Measurements from ENCODE around the gene TMEM109.

TMEM109 gene

DNA sequence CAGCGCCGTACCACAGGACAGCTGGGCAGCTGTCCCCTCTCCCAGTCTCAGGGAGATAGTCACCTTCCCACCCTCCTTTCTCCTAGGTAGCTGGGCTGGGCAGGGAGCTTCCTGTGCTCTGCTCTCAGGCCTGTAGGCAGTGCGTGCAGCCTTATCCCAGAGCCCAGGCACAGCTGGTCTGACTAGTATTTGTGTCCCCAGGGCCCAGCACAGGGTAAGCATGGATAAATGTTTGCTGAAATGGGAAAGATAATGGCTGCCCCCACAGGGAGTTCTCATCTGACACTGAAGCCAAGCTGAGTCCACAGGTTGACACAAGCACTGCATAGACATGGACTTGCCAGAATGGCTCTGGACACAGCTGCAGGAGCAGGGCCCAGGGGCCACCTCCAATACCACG lies 28.3 kb downstream of the TMEM109 start:
- no peak for DNase-seq (ENCODE audit: low spot score)

DNA sequence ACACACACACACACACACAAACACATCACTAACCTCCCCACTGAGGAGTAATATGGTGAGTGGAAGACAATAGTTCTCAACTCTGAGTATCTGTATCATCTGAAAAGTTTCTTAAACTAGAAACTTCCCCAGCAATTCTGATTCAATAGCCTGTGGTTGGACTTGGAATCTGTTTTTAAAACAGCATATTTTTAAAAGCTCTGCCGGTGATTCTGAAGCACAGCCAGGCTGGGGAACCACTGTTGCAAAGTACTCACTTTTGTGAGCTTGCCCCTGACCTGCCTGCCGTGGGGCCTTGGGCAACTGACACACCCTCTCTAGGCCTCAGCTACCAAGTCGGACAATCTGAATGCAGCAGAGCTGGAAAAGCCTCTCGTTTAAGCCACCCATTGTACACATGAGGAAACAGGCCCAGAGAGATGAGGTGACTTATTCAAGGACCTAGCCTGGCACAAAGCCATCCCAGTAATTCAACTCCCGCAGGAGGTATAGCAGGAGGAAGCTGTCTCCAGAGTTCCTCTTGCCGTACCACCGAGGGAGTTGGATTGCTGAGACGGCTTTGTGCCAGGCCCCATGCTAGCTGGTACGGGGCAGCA lies 29.1 kb downstream of the TMEM109 start:
- DNase-seq (ENCODE audit: low spot score) = no peak

DNA sequence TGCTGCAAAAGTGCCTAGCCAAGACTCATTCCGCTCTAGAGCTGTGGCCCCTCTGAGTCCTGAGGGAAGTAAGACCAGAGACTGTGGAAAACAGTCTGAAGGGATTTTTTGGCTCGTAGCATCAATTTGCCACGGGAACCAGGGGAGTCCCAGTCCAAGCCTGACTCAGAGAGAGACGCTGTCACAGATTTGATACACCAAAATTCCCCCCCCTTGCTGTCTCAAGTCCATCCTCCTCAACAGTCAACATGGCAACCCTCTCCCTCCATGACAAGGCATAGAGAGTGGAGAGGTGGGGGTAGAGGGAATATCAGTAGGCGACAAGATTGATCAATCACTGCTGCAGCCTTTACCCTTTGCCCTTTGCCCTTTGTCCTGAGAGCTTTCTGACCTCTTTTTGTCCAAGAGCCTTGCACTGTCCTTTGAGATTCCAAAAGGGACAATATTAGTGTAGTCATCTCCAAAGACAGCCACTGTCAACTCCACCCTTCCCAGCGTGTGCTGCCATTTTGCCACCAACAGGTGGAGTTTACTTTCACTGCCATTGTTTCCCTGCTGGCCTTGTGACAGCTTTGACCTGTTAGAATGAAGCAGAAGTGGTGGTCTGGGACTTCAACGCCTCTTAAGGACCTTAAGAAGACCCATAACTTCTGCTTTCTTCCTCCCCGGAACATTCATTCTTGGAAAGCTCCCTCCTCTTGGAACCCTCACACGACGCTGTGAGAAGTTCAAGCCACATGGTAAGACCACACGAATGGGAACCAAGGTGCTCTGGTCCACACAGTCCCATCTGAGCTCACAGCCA lies 30.7 kb downstream of the TMEM109 start:
- DNase-seq (ENCODE audit: low spot score) = no peak

DNA sequence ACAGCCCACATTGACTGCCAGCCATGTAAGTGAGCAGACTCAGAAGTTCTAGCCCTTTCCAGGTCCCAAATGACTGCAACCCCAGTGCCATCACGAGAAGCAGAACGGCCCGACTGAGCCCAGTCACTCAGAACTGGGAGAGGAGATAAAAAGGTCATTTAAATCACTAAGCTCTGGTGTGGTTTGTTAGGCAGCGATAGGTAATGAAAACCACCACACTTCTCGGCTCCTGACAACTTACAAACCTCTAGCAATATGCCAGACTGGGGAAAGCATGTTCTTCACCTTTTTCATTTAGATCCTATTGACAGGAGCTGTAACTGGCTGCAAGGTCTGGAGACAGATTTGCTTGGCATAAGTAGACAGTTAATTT lies 31.3 kb downstream of the TMEM109 start:
- DNase-seq (ENCODE audit: low spot score) = no peak

DNA sequence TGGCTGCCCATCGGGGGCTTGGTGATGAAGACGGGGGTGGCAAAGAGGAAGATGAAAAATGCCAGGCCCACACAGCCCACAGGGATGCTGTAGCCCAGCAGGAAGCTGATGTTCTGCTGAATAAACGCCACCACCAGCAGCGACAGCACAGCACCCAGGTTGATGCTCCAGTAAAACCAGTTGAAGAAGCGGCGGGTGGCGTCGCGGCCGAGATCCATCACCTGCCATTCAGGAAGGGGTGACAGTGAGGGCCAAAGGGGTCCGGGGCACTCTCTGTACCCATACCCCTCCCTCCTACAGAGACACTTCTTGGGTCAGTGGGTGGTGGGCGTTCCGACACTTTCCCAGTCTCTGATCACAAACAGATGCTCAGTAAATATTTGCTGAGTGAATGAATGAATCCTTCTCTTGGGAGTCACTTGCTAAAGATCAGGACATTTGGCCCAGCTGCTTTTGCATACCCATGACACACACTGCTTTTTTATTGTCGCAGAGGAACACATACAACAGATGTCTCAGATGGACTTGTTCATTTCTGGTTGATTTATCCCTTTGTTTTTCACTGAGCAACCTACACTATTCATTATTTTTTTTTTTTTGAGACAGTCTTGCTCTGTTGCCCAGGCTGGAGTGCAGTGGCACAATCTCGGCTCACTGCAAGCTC lies 32.8 kb downstream of the TMEM109 start:
- DNase-seq (ENCODE audit: low spot score) = no peak

DNA sequence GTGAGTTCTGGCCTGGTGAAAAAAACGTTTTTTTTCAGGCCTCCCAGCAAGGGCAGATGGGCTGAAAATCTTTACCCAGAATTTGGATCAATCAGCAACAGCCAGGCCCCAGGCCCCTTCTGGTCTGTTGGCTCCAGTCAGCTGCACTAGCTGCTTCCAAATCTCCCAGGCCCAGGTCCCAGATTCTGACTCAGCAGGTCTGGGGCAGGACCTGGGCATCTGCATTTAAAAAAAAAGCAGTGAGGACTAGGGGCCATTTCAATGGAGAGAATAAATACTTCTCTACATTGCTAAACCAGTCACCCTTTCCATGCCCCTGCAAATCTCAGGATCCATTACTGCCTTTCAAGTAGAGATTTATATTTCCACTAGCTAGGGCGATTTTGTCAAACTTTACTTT lies 33.7 kb downstream of the TMEM109 start:
- no peak for DNase-seq (ENCODE audit: low spot score)

- DNase-seq (ENCODE audit: low spot score) = no peak
Measured at GRCh38 chr11:60948250-60948649, 34.3 kb downstream of the TMEM109 start.

DNA sequence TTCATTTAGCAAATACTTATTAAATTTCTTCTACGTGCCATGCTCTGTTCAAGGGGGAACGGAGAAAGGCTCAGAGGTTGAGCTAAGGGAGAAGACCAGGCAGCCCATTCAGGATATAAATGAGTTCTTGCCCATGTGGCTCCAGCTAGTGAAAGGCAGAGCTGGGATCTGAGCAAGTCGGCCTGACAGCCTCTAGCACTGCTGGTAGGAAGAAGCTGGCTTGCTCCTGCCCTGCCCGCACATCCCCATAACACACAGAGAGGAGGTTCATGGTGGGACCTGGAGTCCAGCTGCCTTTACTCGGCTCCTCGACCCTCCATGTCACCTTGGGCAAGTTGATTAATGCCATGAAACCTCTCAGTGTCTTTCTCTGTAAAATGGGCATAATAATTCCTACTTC lies 36.1 kb downstream of the TMEM109 start:
- DNase-seq (ENCODE audit: low spot score) = no peak

- no peak for DNase-seq (ENCODE audit: low spot score)
Measured at GRCh38 chr11:60950933-60951605, 37.1 kb downstream of the TMEM109 start.

- DNase-seq (ENCODE audit: low spot score) = no peak
Measured at GRCh38 chr11:60951606-60951903, 37.6 kb downstream of the TMEM109 start.

DNA sequence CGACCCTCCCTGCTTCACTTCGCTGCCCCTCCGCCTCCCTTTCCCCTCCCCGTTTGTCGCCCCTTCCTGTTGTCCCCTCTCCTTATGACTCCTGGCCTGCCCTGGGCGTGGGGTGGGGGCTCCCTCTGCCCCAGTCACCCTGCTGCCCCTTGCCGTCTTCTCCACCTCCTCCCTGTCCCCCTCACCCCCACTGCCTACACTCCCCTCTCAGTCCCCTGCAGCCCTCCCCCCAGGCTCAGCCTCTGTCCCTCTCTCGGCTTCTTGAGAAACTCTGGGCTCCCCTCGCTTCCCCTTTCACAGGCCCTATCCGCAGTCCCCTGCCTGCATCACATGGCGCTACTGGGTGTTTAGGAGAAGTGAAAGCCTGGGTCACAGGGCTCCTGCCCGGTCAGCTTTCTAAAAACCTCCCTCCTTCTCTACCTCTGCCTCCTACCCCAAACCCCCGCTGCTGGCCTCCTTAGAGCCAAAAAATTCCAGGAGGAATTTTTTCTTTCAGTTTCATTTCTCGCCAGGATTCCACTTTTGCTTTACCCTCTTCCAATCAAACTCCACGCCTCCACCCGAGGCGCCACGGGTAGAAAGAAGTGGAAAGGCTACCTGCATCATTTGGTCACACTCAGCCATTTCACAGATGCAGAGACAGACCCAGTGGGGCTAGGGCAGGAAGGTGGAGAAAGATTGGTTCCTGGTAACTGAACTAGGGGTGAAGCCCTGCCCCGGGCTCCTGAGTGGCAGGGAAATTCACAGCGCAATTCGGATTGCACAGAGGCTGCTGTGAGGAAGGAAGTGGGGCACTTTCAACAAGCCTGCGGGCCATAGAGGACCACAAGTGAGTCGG lies 38.2 kb downstream of the TMEM109 start, which contains the start of gene SLC15A3:
Gene SLC15A3, minus strand, starts transcription at position 273 of the 838 bp plus-strand sequence. CDS start 625 bp downstream, outside the sequence.
- DNase-seq (ENCODE audit: low spot score) = no peak

DNA sequence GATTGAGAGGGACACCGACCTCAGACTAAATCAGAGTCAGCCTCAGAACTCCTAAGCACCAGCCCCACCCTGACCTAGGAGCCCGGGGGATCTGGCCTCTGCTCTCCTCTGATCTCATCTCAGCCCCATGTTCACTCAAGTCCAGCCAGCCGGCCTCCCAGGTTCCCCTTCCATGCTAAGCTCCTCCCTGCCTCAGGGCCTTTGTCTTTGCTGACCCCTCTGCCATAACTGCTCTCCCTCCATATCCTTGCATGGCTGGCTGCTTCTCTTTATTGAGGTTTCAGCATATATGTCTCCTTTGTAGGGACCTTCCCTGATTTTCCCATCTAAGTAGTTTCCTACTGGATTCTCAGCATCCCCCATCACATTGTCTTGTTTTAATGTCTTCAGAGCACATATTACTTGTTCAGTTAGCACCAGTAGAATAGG lies 38.8 kb downstream of the TMEM109 start:
- no peak for DNase-seq (ENCODE audit: low spot score)

DNA sequence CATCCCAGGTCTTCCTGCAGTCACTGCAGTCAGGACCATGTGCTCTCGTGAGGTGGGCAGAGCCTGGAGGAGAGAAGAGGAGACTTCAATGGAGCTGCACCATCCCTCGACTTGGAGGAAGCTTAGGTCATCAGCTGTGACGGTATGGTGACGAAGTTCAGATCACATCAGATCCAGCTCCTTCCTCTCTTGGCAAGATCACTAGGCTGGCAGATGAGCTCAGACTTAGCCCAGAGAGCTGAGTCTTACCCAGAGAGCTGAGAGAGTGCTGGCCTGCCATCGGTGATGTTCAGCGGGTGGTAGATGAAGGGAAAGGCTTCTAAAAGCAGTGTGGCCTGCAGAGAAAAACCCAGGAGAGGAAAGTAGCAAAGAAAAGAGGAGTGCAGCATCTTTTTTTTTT lies 39.8 kb downstream of the TMEM109 start:
- no peak for DNase-seq (ENCODE audit: low spot score)

DNA sequence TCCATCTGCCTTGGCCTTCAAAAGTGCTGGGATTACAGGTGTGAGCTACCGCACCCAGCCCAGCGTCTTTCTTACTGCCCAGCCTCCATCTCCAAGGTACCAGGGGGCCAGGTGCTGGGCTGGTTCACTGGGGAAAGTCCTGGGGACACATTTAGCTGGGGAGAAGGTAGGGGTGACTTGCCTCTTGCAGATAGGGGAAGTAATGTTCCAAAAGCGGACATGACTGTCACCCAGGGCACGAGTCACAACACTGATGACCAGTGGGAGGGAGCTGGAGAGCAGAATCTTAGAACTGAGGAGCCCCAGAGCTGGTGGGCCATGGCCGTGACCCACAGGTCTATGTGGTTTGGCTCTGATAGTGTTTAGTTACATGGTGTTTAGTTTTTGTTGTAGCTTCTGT lies 40.5 kb downstream of the TMEM109 start:
- DNase-seq (ENCODE audit: low spot score) = no peak

DNA sequence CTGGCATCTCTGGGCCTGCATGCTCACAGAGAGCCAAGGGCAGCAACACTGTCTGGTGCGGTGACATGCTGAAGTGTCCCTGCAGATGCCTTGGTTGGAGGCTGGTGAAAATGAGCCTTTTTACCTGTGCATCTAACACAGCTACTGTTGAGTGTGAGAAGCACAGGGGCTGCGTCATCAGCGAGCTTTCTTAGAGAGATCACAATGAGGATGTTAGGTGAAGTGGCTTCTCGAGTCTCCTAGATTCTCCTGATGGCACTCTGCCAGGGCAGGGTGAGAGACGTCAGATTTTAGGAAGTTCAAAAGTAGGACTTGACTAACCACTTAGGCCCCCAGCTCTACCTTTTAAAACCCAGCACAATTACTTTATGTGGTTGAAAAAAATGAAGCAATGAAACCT lies 41.6 kb downstream of the TMEM109 start:
- DNase-seq (ENCODE audit: low spot score) = no peak

DNA sequence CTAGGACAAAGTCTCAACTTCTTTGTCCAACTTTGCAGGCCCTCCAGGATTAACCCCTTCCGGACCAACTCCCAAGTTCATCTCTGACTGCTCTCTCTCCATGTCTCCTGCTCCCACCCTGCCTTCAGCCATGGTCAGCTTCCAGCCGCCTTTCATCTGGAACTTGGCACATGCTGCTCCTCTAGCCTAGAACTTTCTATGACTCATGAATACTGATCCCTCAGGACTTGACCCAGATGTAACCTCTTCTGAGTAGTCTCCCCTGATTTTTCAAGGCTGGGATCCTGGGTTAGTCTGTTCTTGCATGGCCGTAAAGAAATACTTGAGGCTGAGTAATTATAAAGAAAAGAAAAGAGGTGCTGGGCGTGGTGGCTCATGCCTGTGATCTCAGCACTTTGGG lies 43.2 kb downstream of the TMEM109 start:
- no peak for DNase-seq (ENCODE audit: low spot score)

DNA sequence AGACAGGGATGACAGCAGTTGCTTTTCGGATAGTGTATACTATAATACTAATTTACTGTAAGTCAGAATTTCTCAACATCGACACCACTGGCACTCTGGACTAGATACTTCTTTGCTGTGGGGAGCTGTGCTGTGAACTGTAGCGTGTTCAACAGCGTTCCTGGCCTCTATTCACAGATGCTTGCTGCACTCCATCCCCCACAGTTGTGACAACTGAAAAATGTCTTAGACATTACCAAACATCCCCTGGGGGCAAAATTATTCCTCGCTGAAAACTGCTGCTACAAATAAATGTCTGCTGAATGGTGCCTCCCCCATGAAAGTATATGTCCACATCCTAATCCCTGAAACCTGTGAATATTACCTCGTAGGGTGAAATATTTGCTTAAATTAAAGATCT lies 45.5 kb downstream of the TMEM109 start:
- no peak for DNase-seq (ENCODE audit: low spot score)

GRCh38 chr11:60960405-60960804 lies 46.4 kb downstream of the TMEM109 start:
- DNase-seq (ENCODE audit: low spot score) = no peak

DNA sequence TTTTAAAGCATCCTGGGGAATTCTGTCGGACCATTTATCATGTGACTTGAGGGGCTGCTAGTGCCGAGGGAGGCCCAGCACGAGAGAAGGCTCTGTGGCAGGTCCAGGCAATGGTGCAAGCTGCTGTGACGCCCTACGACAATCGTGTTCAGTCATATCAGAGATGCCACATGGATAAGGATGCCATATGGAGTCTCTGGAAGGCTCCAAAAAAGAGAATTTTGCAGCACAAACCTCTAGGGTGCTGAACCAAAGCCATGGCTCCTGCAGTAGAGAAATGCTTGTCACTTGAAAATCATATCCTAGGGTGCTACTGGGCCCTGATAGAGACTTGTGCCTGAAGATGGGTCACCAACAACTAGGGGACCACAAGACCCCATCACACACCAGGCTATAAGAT lies 50.8 kb downstream of the TMEM109 start:
- DNase-seq (ENCODE audit: low spot score) = no peak

DNA sequence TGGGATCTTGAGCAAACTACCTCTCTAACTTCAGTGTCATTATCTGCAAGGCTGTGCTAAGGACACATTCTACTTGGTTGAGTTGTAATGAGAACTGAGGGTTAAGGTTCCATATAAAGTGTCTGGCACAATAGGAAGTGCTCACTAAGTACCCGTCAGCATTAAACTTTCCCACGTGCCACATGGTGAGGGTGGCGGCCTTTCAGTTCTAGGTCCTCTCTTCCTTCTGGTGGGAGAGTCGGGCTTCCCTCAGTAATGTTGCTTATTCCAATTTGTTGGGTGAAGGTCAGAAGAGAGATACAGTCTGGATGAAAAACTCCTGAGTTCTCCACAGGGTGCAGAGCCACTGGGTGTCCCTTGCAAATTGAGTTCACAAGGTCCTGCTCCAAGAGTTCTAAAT lies 52.9 kb downstream of the TMEM109 start:
- no peak for DNase-seq (ENCODE audit: low spot score)

DNA sequence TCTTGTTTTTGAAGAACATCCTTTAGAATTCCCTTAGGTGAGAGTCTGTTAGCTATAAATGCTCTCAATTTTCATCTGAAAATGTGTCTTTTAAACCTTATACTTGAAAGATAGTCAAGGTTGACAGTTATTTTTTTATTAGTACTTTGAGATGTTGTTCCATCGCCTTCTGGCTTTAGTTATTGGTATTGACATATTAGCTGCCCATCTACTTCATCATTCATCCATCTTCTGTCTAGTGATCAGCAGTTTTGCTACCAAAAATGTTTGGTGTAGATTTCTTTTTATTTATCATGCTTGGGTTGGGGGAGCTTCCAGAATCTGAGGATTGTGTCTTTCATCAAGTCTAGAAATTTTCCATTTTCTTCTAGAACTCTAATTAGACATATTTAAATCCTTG lies 54.3 kb downstream of the TMEM109 start:
- DNase-seq (ENCODE audit: low spot score) = no peak

DNA sequence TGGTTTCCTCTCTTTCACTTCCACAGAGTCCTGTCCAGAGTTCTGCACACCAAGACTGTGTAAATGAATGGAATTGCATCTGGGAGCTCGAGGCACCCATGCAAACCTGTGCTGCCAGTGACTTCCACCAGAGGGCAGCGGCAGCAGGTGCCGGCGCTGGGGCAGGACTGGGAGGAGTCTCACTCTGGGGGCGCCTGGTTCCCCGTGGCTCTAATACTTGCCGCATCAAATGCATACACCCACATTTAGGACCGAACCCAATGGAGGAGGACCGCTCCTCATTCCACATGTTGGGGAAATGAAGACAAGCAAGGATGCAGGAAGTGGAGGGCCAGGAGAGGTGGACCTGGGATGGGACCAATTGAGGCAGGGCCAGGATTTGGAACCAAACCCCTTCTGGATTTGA lies 56.4 kb downstream of the TMEM109 start:
- DNase-seq (ENCODE audit: low spot score) = no peak

Measured in putamen (tissue), 1 donor.